Mesenchymal stem cell (in vitro differentiated cells and primary cell): ENCODE results near the gene PYROXD2.
A peak's percentile ranks its signal among the peaks of the same experiment; 100 is the strongest.

Experiments used
- DNase-seq: peaks from one replicate; pipeline ENCODE4 v3.0.0-alpha.2; 2013
- H2AFZ ChIP-seq: one replicate; pipeline ENCODE4 v1.6.1; 2013; ENCODE audit warnings: low read depth, mild to moderate bottlenecking, control low read depth, inconsistent platforms, low read length, moderate library complexity
- H2AK5ac ChIP-seq: 2 replicates; pipeline ENCODE4 v1.6.1; 2013; ENCODE audit warnings: low read length, moderate library complexity, mild to moderate bottlenecking, inconsistent platforms; ENCODE audit not compliant: severe bottlenecking
- H2BK120ac ChIP-seq: one replicate; pipeline ENCODE4 v1.6.1; 2013; ENCODE audit warnings: low read depth, mild to moderate bottlenecking, inconsistent platforms, low read length, moderate library complexity
- H2BK12ac ChIP-seq, 2 experiments: one replicate each; pipeline ENCODE4 v1.6.1; 2013; ENCODE audit warnings: inconsistent platforms in 2 of 2, low read length in 2 of 2, mild to moderate bottlenecking in 2 of 2, moderate library complexity in 2 of 2, control low read depth in 1 of 2
- H2BK15ac ChIP-seq: one replicate; pipeline ENCODE4 v1.6.1; 2013; ENCODE audit warnings: mild to moderate bottlenecking, low read depth, inconsistent platforms; ENCODE audit not compliant: poor library complexity, severe bottlenecking
- H2BK5ac ChIP-seq: 2 replicates; pipeline ENCODE4 v1.6.1; 2013; ENCODE audit warnings: low read depth, mild to moderate bottlenecking, low read length, control low read depth, inconsistent platforms; ENCODE audit not compliant: poor library complexity, severe bottlenecking
- H3K14ac ChIP-seq, 2 experiments: one replicate each; pipeline ENCODE4 v1.6.1; 2013; ENCODE audit warnings: inconsistent platforms in 2 of 2, low read length in 2 of 2, control low read depth in 1 of 2, mild to moderate bottlenecking in 1 of 2, moderate library complexity in 1 of 2
- H3K18ac ChIP-seq, 2 experiments: one replicate each; pipeline ENCODE4 v1.6.1; 2013; ENCODE audit warnings: inconsistent platforms in 2 of 2, low read length in 2 of 2, control low read depth in 1 of 2, low read depth in 1 of 2, mild to moderate bottlenecking in 1 of 2
- H3K23ac ChIP-seq, 2 experiments: one replicate each; pipeline ENCODE4 v1.6.1; 2013; ENCODE audit warnings: inconsistent platforms in 2 of 2, low read length in 2 of 2, mild to moderate bottlenecking in 2 of 2, moderate library complexity in 2 of 2, control low read depth in 1 of 2
- H3K27ac ChIP-seq: 2 replicates; pipeline ENCODE4 v1.5.1; 2013; ENCODE audit warnings: mild to moderate bottlenecking, moderate library complexity, low read length, control low read depth, inconsistent platforms; ENCODE audit not compliant: poor library complexity, severe bottlenecking
- H3K27me3 ChIP-seq, 2 experiments: 2 replicates each; pipeline versions ENCODE4 v1.6.1 to v1.7.0; 2013; ENCODE audit warnings: low read length in 2 of 2, mild to moderate bottlenecking in 2 of 2, moderate library complexity in 2 of 2, control low read depth in 1 of 2, inconsistent platforms in 1 of 2; ENCODE audit not compliant: control insufficient read depth in 1 of 2, insufficient read depth in 1 of 2
- H3K36me3 ChIP-seq, 2 experiments: 2 replicates each; pipeline versions ENCODE4 v1.6.1 to v1.7.0; 2013; ENCODE audit warnings: low read length in 2 of 2, control low read depth in 1 of 2, inconsistent platforms in 1 of 2, low read depth in 1 of 2, mild to moderate bottlenecking in 1 of 2; ENCODE audit not compliant: insufficient read depth in 2 of 2, control insufficient read depth in 1 of 2
- H3K4ac ChIP-seq, 2 experiments: one replicate each; pipeline ENCODE4 v1.6.1; 2013; ENCODE audit warnings: inconsistent platforms in 2 of 2, low read length in 2 of 2, mild to moderate bottlenecking in 2 of 2, moderate library complexity in 2 of 2, control low read depth in 1 of 2, low read depth in 1 of 2
- H3K4me1 ChIP-seq: 2 replicates; pipeline ENCODE4 v1.6.1; 2013; ENCODE audit warnings: low read depth, low read length, control low read depth; ENCODE audit not compliant: control insufficient read depth, insufficient read depth
- H3K4me2 ChIP-seq: 2 replicates; pipeline ENCODE4 v1.6.1; 2013; ENCODE audit warnings: low read length, mild to moderate bottlenecking, inconsistent platforms; ENCODE audit not compliant: poor library complexity, severe bottlenecking
- H3K4me3 ChIP-seq, 2 experiments: 2 replicates each; pipeline versions ENCODE4 v1.5.1 to v1.7.0; 2013; ENCODE audit warnings: low read length in 2 of 2, mild to moderate bottlenecking in 2 of 2, control low read depth in 1 of 2, low read depth in 1 of 2; ENCODE audit not compliant: insufficient read depth in 1 of 2
- H3K79me1 ChIP-seq: replicated peaks from 2 replicates; pipeline ENCODE4 v1.6.1; 2013; ENCODE audit warnings: mild to moderate bottlenecking, control low read depth, low read length, inconsistent platforms; ENCODE audit not compliant: poor library complexity, severe bottlenecking
- H3K9ac ChIP-seq: 2 replicates; pipeline ENCODE4 v1.7.0; 2013; ENCODE audit warnings: mild to moderate bottlenecking, low read length, moderate library complexity
- H3K9me3 ChIP-seq: 2 replicates; pipeline ENCODE4 v1.7.0; 2013; ENCODE audit warnings: mild to moderate bottlenecking, low read length; ENCODE audit not compliant: control insufficient read depth
- H4K8ac ChIP-seq: one replicate; pipeline ENCODE4 v1.6.1; 2013; ENCODE audit warnings: inconsistent platforms, mild to moderate bottlenecking, low read length, moderate library complexity
- H4K91ac ChIP-seq: one replicate; pipeline ENCODE4 v1.6.1; 2013; ENCODE audit warnings: mild to moderate bottlenecking, low read length, inconsistent platforms
- WGBS: methylation state at CpG from one replicate; pipeline ENCODE4 v1.1.7; 2013; ENCODE audit warnings: mixed read lengths; 5-methylcytosine and 5-hydroxymethylcytosine counted together

Gene PYROXD2

DNA sequence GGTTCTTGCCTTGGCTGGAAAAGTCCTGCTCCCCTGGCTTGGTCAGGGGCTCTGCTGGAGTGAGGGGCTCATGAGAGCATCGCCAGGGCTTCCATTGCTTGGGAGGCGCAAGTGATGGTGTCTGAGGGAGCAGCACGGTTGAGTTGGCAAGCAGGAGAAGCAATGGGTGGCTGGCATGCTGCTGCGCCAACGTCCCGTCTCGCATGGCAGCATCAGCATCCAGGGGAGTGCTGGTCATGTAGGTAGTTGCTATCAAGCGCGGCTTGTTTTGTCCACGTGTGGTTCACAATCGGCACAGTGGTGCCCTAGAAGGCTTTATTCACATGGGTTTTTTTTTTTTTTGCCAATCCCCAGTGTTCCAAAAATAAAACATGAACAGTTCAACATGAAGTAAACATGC is 3.8 kb downstream of the PYROXD2 start:
- no peak overlapping the region for H2AK5ac ChIP-seq
- peaks cover 8 to 15% of the 10 kb centered on the region in 2 experiments for H3K36me3 ChIP-seq
- no peak overlapping the region for H3K27ac ChIP-seq
- H2BK120ac ChIP-seq: no peak overlapping the region
- no peaks in the 10 kb centered on the region for H3K27me3 ChIP-seq
- peak overlapping the region in 1 of 2 experiments; percentile 76 for H2BK12ac ChIP-seq
- peak overlapping the region in 1 of 2 experiments; percentile 78 for H3K14ac ChIP-seq
- H2BK5ac ChIP-seq: no peak overlapping the region
- H3K4me2 ChIP-seq: no peak overlapping the region
- peaks cover 24% of the 10 kb centered on the region for H3K4me1 ChIP-seq
- DNase-seq: no peak
- H4K8ac ChIP-seq: peak overlapping the region; percentile 69
- peak overlapping the region; percentile 9 for H2BK15ac ChIP-seq
- H3K18ac ChIP-seq: peak overlapping the region in 1 of 2 experiments; percentile 82
- no peak overlapping the region for H2AFZ ChIP-seq
- no peak overlapping the region for H3K9ac ChIP-seq
- H3K4me3 ChIP-seq: no peak overlapping the region
- no peaks in the 10 kb centered on the region for H3K9me3 ChIP-seq
- peak overlapping the region in 1 of 2 experiments; percentile 32 for H3K4ac ChIP-seq
- H4K91ac ChIP-seq: peak overlapping the region; percentile 54
- H3K79me1 ChIP-seq: peaks cover 9% of the 10 kb centered on the region
- no peak overlapping the region for H3K23ac ChIP-seq
- WGBS: 95% methylated on average over 11 of the region's 11 CpGs

DNA sequence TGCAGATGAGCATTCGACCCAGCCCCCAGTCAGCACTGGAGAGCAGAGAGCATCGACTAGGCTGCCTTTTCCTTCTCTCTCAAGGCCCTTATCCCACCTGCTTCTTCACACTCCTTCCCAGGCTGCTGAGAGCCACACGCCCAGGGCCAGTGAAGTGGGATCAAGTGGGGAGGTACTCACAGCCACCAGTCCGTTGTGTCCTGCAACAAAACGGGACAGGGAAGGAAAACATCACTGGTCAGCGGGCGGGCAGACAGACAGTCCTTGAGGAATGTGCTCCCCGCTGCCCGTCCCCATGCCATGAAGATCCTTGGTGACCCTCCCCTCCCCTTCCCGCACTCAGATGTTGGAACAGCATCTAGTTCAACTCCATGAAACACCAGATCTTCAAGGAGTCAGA is 4.2 kb downstream of the PYROXD2 start:
- Histone ChIP-seq H3K36me3 (peaks cover 4 to 15% of the 10 kb centered on the region in 2 experiments), H3K18ac (no peak overlapping the region), H2BK5ac (no peak overlapping the region), H2BK15ac (no peak overlapping the region), H3K79me1 (peaks cover 9% of the 10 kb centered on the region), H3K27ac (no peak overlapping the region), H3K14ac (no peak overlapping the region), H4K91ac (peak overlapping the region; percentile 44), H3K4me1 (peaks cover 22% of the 10 kb centered on the region), H3K4me2 (no peak overlapping the region), H3K9ac (no peak overlapping the region), H3K27me3 (no peaks in the 10 kb centered on the region), H3K23ac (no peak overlapping the region), H3K4ac (no peak overlapping the region), H2AFZ (no peak overlapping the region), H4K8ac (no peak overlapping the region), H2BK12ac (no peak overlapping the region), H3K9me3 (no peaks in the 10 kb centered on the region), H2BK120ac (no peak overlapping the region), H2AK5ac (no peak overlapping the region), H3K4me3 (no peak overlapping the region)
- no peak for DNase-seq
- WGBS: 95% methylated on average over 8 of the region's 10 CpGs

DNA sequence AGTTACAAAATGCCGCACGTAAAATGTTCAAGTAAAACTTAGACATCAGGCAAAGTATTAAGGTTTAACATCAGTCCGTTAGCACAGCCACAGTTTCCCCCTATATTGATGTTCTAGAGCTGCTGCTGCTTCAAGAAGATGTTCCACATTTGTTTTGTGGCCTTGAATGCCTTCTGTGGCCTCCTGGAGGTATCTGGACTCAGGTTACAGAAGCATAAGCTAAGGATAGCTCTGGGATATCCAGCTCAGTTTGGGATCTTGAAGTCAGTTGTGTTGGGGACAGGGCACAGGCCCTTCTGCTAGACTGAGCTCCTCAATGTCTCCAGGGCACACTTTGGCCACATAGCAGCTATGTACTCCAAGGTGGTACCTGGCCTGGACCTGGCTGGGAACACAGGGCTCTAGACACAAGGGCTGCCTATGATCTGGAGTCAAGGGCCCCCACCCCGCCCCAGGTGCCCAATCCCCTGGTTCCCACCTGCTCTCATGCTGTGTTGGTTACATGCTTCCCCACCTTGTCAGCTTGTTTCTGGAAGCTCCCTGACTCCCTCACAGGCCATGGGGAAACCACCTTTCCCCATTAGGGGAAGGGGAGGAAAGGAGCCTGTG is 4.7 kb downstream of the PYROXD2 start:
- Histone ChIP-seq H3K36me3 (peaks cover 3 to 19% of the 10 kb centered on the region in 2 experiments), H3K27ac (no peak overlapping the region), H3K4me2 (no peak overlapping the region), H3K18ac (no peak overlapping the region), H3K4me3 (no peak overlapping the region), H4K91ac (no peak overlapping the region), H2BK120ac (no peak overlapping the region), H4K8ac (no peak overlapping the region), H3K9ac (no peak overlapping the region), H3K9me3 (no peaks in the 10 kb centered on the region), H3K4me1 (peaks cover 20% of the 10 kb centered on the region), H3K4ac (no peak overlapping the region), H3K14ac (no peak overlapping the region), H2BK5ac (no peak overlapping the region), H2AFZ (no peak overlapping the region), H3K27me3 (no peaks in the 10 kb centered on the region), H2BK15ac (no peak overlapping the region), H3K23ac (no peak overlapping the region), H2AK5ac (no peak overlapping the region), H2BK12ac (no peak overlapping the region), H3K79me1 (peaks cover 9% of the 10 kb centered on the region)
- 91% methylated on average over 4 of the region's 4 CpGs for WGBS
- DNase-seq: no peak

DNA sequence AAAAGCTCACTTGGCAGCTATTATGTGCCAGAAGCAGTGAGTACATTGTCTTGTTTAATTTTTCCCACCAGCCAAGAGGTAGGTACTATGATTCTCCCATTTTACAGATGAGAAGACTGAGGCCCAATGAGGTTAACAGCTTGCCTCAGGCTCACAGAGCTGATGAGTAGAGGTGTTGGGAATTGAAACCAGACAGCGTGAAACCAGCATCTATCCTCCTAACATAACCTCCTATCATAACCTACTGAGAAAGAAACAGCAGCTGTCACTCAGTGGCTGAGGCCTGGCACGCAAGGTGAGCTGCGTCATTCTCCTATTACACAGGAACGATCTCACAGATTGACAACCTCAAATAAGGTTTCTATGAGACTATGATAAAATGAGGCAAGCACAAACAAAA is 6.2 kb downstream of the PYROXD2 start:
- Histone ChIP-seq H2AFZ (no peak overlapping the region), H3K14ac (no peak overlapping the region), H3K4me1 (peaks cover 14% of the 10 kb centered on the region), H2BK12ac (no peak overlapping the region), H3K23ac (no peak overlapping the region), H4K91ac (no peak overlapping the region), H2BK15ac (no peak overlapping the region), H3K9ac (no peak overlapping the region), H3K79me1 (peaks cover 1% of the 10 kb centered on the region), H3K4me3 (no peak overlapping the region), H4K8ac (no peak overlapping the region), H3K9me3 (no peaks in the 10 kb centered on the region), H3K4ac (no peak overlapping the region), H3K4me2 (no peak overlapping the region), H3K36me3 (peaks cover 3 to 23% of the 10 kb centered on the region in 2 experiments), H2AK5ac (no peak overlapping the region), H3K27ac (no peak overlapping the region), H2BK5ac (no peak overlapping the region), H3K18ac (no peak overlapping the region), H3K27me3 (no peaks in the 10 kb centered on the region), H2BK120ac (no peak overlapping the region)
- DNase-seq: no peak
- WGBS: 98% methylated on average over 4 of the region's 4 CpGs
